ENCODE measurements around the gene C1D.
"Not testable (repeated sequence)": the region's sequence is repeated elsewhere in the genome, so short reads cannot be mapped to it uniquely, and the experiment has no call there.

The C1D gene

DNA sequence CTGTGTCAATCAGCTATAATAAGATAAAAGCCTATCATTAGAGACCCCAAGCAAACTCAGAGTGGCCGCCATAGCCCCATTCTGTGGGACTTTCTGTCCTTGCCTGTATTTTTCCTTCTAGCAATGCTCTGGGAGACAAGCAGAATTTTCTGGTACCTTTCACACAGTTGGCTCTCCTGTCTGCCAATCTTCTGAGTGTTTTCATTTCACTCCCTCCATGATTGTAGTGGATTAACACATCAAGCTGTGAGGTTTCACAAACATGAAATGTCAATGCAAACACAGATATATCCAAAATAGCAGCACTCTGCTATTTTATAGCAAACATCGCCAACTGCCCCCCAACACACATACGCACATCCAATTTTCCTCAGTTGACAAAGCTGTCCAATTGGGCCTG is 64.9 kb downstream of the C1D start:
- DNase-seq, result no peak

DNA sequence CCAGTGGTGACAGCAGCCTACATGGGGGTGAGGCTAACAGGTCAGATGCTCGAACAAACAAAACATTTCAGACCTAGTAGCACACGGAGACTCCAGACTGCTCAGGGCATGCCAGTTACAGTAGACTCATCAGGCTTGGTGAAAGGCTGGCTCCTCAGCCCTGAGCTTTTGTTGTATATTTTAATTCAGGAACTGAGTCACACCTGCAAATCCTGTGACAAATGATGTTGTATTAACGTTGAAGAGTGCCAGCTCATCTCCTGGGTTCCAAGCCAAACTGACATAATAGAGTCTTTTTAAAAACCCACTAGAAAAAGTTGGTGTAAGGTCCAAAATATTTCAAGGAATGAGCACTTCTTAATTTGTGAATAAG is 65.3 kb downstream of the C1D start:
- no peak for DNase-seq

DNA sequence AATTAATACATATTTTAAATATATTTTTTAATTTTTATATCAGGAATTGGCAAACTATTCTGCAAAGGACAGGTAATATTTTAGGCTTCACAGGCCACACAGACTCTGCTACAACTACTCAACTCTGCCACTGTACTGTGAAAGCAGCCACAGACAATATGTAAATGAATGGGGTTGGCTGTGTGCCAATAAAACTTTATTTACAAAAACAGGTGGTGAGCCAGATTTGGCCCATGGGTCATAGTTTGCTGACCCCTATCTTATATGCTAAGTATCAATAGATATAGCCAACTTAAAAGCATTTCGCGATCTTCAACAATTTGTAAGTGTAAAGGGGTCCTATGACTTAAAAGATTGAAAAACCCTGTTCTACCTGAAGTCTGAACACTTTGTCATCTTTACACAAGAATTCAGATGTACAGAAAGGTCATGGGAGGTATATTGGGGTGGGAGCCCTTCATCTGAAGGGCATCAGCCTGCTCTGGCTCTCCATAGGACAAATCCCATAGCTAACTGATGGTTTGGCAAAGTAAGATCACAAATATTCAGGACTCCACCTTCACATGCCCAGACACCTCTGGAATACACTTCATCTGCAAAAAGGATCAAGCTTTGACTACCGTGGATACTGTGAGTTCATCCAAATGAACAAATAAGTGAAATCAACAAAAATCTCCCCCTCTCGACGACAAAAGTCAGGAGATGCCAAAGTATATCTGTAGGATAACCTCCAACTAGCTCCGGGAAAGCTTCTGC is 65.9 kb downstream of the C1D start:
- DNase-seq, result no peak

DNA sequence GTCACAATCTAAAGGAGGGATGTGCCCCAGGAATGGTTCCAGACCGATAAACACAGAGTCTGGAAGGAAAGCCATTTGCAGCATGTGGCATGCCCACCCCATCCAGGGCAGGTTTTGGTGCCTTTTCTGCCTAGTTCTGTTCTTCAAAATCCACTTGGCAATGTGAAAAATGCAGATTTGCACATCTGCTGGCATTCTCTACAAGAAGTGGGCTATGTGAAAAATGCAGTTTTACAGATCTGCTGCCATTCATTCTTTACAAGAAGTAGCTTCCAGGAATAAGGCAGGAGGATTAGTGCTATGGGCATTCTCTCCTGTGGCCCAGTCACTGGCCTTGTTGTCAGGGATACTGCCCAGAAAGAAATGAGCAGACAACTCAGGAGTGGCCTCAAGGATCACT is 68.1 kb downstream of the C1D start:
- no peak for DNase-seq

DNA sequence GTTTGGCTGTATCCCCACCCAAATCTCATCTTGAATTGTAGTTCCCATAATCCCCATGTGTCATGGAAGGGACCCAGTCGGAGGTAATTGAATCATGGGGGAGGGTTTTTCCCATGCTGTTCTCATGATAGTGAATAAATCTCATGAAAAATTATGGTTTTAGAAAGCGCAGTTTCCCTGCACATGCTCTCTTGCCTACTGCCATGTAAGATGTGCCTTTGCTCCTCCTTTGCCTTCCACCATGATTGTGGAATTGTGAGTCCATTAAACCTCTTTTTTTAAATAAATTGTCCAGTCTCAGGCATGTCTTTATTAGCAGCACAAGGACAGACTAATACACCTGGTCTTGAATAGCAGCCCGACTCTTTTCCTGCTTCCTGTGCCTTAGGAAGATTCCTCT is 68.7 kb downstream of the C1D start:
- not testable (repeated sequence) for DNase-seq

DNA sequence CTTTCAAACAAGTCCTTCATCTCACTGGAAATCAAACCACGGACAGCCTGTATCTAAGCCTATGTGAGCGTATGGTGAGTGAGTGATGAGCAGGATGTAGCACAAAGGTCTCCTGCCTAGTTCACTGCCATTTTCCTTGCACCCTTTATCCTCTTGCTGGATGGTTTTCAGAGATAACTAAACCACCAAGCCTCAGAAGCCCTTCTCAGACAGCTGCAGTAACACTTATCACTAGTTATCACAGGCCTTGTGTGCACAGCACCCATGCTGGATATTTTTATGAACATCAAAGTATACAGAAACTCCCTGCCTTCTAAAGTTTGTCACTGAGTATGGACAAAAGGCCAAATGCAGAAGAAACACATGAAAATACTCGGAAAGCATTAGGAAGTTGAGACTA is 69.5 kb downstream of the C1D start:
- DNase-seq, result no peak

DNA sequence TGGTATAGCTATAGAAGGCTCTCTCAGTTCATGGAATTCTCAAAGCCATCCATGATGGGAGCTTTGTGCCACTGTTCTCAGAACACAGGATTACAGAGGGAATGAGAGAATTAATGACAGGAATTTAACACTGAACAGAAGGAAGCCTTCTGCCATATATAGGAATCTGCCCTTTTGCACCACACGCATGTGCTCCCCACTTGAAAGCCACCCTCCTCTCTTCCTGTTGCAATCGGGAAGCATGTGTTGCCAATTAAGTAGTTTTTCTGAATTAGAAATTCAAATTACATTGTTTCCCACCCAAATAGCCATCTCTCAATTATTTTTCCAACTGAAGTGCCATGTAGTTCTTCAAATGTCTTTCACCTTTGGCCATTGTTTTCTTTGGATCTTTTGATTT is 71.3 kb downstream of the C1D start:
- no peak for DNase-seq
